RWPE2 (cell line): Measurements from ENCODE around the gene RPL13.

Source experiments
- ATAC-seq: fragments of 200-7000 bp; cut with Tn5 transposase; 3 replicates; pipeline ENCODE4 v1.9.1; 2021; ENCODE audit warnings: low read depth
- DNase-seq: peaks from one replicate; pipeline ENCODE4 v3.0.0-alpha.2; 2020; ENCODE audit warnings: low spot score
- H3K27ac ChIP-seq: fragments of 450-650 bp; 2 replicates; pipeline ENCODE4 v1.5.1; 2017; ENCODE audit warnings: mild to moderate bottlenecking; ENCODE audit not compliant: poor library complexity, severe bottlenecking
- H3K27me3 ChIP-seq: fragments of 250-450 bp; sonication (Bioruptor Pico); 2 replicates; pipeline ENCODE4 v1.5.1; 2021; ENCODE audit warnings: mild to moderate bottlenecking, moderate library complexity; ENCODE audit not compliant: insufficient read depth, poor library complexity, severe bottlenecking
- H3K36me3 ChIP-seq: fragments of 250-450 bp; sonication (Bioruptor Pico); 2 replicates; pipeline ENCODE4 v1.5.1; 2020; ENCODE audit warnings: low read depth, mild to moderate bottlenecking, moderate library complexity
- H3K4me1 ChIP-seq: fragments of 250-450 bp; sonication (Bioruptor Pico); 2 replicates; pipeline ENCODE4 v1.5.1; 2021; ENCODE audit warnings: mild to moderate bottlenecking, moderate library complexity; ENCODE audit not compliant: insufficient read depth, poor library complexity, severe bottlenecking
- H3K4me3 ChIP-seq: fragments of 250-450 bp; sonication (Bioruptor Pico); 2 replicates; pipeline ENCODE4 v1.5.1; 2021; ENCODE audit warnings: mild to moderate bottlenecking, moderate library complexity; ENCODE audit not compliant: severe bottlenecking
- H3K9me3 ChIP-seq: fragments of 250-450 bp; sonication (Bioruptor Pico); 2 replicates; pipeline ENCODE4 v1.5.1; 2021; ENCODE audit warnings: mild to moderate bottlenecking, moderate library complexity; ENCODE audit not compliant: severe bottlenecking
- TF ChIP-seq, protein P1 (sequence below): fragments of 450-650 bp; IDR thresholded peaks from one replicate; pipeline ENCODE4 v1.5.1; 2017; ENCODE audit warnings: mild to moderate bottlenecking, moderate library complexity; ENCODE audit not compliant: poor library complexity, severe bottlenecking

The RPL13 gene

GRCh38 chr16:89550421-89551007 lies 10.0 kb upstream of the RPL13 start:
- Histone ChIP-seq H3K9me3 (no peaks in the 10 kb centered on the region), H3K27me3 (no peaks in the 10 kb centered on the region), H3K27ac (no peak overlapping the region), H3K4me1 (no peaks in the 10 kb centered on the region), H3K4me3 (no peak overlapping the region), H3K36me3 (peaks cover 88% of the 10 kb centered on the region)
- DNase-seq (no peak), ATAC-seq (no peak)
- TF ChIP-seq, protein P1, sequence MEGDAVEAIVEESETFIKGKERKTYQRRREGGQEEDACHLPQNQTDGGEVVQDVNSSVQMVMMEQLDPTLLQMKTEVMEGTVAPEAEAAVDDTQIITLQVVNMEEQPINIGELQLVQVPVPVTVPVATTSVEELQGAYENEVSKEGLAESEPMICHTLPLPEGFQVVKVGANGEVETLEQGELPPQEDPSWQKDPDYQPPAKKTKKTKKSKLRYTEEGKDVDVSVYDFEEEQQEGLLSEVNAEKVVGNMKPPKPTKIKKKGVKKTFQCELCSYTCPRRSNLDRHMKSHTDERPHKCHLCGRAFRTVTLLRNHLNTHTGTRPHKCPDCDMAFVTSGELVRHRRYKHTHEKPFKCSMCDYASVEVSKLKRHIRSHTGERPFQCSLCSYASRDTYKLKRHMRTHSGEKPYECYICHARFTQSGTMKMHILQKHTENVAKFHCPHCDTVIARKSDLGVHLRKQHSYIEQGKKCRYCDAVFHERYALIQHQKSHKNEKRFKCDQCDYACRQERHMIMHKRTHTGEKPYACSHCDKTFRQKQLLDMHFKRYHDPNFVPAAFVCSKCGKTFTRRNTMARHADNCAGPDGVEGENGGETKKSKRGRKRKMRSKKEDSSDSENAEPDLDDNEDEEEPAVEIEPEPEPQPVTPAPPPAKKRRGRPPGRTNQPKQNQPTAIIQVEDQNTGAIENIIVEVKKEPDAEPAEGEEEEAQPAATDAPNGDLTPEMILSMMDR = no peak

GRCh38 chr16:89552329-89552728 lies 8.2 kb upstream of the RPL13 start:
- no peak overlapping the region for H3K4me3 ChIP-seq
- TF ChIP-seq, protein P1 = no peak
- peaks cover 82% of the 10 kb centered on the region for H3K36me3 ChIP-seq
- no peaks in the 10 kb centered on the region for H3K9me3 ChIP-seq
- H3K27ac ChIP-seq = no peak overlapping the region
- H3K4me1 ChIP-seq = no peaks in the 10 kb centered on the region
- DNase-seq (no peak), ATAC-seq (no peak)
- H3K27me3 ChIP-seq = no peaks in the 10 kb centered on the region

- ATAC-seq = no peak
- DNase-seq = no peak
- no peak overlapping the region for H3K4me3 ChIP-seq
- H3K36me3 ChIP-seq = peaks cover 82% of the 10 kb centered on the region
- no peaks in the 10 kb centered on the region for H3K27me3 ChIP-seq
- no peaks in the 10 kb centered on the region for H3K4me1 ChIP-seq
- TF ChIP-seq, protein P1 = no peak
- H3K27ac ChIP-seq = no peak overlapping the region
- H3K9me3 ChIP-seq = no peaks in the 10 kb centered on the region
These were observed 7.6 kb upstream of the RPL13 start for GRCh38 chr16:89552913-89553312.

GRCh38 chr16:89553733-89554132 lies 6.7 kb upstream of the RPL13 start:
- TF ChIP-seq, protein P1 = no peak
- DNase-seq = peak; percentile 65
- Histone ChIP-seq H3K4me3 (no peak overlapping the region), H3K36me3 (peaks cover 74% of the 10 kb centered on the region), H3K9me3 (no peaks in the 10 kb centered on the region), H3K27ac (no peak overlapping the region), H3K4me1 (no peaks in the 10 kb centered on the region), H3K27me3 (no peaks in the 10 kb centered on the region)
- no peak for ATAC-seq

DNA sequence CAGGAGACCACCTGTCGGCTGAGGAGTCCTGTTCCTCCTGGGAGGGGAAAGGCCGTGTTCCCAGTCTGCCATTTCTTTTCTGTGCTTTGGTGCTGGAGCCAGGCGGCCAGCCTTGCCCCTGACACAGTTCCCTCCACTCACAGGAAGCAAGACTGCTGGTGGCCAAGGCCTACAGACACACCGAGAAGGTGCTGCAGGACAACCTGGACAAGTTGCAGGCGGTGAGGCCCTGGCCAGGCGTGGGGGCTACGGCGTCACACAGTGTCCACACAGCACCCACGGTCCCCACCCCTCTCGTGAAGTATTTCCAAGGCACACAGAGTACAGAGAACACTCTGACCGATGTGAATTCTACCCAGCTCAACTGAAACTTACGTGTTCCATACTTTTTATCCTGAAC lies 6.1 kb upstream of the RPL13 start:
- Histone ChIP-seq H3K27me3 (no peaks in the 10 kb centered on the region), H3K4me1 (peaks cover 2% of the 10 kb centered on the region), H3K36me3 (peaks cover 68% of the 10 kb centered on the region), H3K27ac (no peak overlapping the region), H3K9me3 (no peaks in the 10 kb centered on the region), H3K4me3 (no peak overlapping the region)
- no peak for ATAC-seq
- DNase-seq = no peak
- TF ChIP-seq, protein P1 = no peak
